Measurements from ENCODE around the gene SKI.
"Not testable (repeated sequence)": the region's sequence is repeated elsewhere in the genome, so short reads cannot be mapped to it uniquely, and the experiment has no call there.

SKI gene

DNA sequence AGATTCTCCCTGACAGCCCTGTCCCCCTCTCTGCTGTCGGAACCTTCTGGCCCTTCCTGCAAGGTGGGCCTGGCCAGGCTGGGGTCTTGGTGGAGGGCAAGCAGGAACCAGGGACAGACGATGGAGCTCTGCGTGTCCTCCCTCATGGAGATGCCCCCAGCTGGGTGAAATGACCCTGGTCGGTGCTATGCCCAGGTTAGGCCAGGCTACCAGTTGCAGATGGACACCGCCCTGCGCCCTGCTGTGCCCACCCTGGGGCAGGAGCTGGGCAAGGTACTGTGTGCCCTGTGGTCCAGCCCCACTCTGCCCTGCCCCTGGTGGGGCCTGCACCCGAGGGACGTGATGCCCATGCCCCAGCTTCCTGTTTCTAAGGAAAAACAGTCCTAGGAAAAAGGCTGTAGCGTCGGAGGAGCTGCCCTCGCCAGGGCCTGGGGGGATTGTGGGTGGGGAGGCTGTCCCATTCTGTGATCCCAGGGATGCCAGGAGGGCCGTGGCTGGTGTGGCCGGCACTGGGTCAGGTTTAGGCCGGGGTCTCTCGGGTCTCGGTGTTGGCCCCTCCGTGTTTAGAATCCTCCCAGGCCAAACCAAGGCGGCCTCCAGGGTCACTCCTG is 85.6 kb downstream of the SKI start:
- no peak for DNase-seq

DNA sequence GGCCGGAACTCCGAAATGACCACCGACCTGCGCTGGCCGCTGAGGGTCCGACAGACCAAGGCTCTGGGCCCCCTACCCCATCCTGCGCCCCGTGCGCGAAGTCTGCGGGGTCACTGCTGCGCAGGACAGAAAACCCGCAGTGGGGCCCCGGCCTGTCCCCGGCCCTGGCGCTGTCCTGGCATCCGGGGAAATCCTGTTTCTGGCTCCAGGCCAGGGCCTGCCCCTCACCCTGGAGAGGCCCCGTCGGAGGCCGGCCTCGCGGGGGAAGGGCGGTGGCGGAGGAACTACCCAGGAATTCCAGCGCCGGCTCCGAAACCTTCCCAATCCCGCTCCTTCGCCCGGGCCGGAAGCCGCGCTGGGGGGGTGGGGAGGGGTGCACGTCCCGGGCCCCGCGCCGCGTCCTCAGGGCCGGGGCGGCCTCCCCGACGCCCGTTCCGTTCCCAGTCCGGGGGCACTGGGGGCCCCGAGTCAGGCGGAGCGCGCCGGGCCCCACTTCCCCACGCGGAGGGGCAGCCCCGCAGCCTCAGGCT is 86.2 kb downstream of the SKI start:
- no peak for DNase-seq

DNA sequence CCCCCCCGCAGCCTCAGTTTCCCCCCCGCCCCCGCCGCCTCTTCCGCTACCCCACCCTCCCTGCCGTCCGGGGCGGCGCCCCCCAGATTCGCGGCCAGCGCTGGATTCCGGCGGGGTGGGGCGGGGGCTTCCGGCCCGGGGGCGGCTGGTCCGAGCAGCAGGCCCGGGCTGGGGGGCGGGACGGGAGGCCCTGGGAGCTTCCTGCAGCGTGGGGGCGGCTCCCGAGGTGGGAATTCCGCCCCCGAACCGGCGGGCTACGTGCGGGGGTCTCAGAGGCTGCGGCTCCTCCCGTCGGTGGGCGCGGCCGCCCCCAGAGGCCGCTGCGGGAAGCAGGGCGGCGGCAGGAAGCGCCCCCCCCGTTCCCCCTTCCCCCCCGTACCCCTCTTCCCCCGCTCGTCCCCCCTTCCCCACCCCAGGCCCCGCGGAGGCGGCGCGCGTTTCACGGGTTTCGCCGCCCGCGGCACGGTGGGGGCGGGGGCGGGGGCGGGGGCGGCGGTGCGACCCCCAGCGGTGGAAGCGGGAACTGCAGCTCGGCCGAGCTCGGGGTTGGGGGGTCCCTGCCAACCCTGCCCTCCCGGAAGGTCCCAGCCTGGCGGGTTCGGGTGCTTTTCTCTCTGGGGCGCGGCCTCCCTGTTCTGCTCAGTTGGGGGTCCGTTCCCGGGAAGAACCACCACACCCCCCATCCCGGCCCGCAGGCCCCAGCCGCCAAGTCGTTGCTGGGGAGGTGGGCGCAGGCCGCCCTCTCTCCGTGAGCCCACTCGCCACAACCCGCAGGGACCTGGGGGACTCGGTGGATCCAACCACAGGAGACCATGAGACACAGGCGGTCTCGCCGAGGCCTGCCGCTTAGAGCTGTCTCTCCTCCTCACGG is 86.9 kb downstream of the SKI start:
- no peak for DNase-seq

DNA sequence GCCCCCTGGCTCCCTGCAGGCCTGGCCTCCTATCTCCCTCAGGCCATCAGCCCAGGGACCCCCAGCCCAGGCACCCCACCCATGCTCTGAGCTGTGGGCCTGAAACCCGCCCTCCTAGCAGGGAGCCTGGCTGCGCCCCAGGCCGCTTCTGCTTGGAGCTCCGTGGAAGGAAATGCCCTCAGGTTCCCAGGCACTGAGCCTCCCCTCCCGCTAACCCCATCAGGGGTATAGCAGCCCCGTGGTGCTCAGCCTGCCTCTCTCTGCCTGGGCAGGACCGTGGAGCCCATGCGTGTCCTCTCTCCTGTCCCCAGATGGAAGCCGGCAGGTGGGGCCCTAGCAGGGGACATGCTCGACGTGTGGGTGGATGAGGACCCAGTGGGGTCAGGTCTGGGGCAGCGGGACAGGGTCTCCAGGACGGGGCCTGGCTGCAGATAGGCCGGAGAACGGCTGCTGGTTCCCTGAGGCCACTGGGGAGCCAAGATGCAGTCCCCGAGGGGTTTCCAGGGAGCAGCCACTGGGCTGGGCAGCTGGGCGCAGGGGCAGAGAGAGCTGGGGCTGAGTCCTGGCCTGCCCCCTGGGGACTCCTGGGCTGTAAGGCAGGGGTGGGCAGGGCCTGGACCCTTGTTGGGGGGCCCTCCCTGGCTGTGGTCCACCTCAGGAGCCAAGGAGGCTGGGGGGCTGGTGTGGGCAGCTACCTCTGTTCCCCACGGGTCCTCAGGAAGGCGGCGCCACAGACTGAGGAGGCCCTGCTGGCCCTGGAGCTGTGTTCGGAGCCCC is 87.7 kb downstream of the SKI start:
- DNase-seq, result no peak

DNA sequence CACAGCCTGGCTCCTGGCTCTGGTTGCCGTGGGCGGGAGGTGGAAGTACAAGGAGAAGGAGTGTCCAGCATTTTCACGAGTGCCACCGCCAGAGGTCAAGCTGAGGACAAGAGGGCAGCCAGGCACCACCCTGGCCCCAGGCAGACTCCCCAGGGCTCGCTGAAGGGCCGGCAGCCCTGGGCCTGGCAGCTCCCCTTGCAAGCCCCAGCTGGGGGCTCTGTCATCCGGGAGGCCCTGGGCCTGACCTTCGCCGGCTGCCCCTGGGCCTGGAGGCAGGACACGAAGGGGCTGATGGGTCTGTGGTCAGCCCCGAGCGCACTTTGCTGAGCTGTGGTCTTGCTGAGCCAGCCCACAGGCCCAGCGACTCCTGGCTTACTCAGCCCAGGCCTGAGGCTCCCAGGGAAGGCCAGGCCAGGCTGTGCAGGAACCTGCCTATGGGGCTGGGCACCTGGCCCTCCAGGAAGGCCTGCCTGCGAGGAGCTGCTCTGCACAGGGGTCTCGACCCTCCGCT is 88.4 kb downstream of the SKI start:
- no peak for DNase-seq

DNA sequence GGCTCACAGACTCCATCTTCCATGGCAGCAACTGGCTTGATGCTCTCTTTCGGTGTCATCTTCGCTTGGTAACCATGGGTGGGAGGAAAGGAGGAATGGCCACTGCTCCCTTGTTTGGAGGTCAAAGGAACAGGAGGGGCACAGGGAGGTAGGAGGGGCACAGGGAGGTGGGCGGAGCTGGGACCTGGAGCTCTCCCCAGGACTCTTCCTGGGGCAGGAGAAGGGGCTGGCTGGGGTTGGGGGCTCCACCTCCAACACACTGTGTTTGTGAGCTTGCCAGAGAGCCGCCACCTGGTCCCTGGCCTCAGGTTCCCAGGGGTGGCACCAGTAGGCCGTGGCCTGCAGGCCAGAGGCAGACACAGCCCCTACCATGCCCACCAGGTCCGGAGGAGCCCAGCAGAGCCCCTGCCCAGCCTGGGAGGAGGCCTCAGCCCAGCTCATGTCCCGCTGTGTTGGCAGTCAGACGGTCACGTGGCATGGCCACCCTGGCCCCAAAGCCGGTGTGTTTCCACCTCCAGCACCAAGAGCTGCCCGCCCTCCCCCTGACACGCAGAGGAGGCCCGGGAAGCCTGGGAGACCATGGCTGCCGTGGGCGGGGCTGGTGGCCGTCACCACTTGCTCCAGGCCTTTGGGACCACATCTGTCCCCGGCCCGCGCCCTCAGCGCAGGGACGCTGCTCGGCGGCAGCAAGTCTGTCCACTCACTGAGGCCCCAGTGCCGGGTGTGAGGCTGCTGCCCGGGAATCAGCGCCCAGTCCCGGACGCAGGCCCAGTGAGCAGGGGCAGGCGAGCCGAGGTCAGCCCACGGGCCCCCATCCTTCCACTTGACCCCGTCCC is 89.3 kb downstream of the SKI start:
- DNase-seq, result no peak

DNA sequence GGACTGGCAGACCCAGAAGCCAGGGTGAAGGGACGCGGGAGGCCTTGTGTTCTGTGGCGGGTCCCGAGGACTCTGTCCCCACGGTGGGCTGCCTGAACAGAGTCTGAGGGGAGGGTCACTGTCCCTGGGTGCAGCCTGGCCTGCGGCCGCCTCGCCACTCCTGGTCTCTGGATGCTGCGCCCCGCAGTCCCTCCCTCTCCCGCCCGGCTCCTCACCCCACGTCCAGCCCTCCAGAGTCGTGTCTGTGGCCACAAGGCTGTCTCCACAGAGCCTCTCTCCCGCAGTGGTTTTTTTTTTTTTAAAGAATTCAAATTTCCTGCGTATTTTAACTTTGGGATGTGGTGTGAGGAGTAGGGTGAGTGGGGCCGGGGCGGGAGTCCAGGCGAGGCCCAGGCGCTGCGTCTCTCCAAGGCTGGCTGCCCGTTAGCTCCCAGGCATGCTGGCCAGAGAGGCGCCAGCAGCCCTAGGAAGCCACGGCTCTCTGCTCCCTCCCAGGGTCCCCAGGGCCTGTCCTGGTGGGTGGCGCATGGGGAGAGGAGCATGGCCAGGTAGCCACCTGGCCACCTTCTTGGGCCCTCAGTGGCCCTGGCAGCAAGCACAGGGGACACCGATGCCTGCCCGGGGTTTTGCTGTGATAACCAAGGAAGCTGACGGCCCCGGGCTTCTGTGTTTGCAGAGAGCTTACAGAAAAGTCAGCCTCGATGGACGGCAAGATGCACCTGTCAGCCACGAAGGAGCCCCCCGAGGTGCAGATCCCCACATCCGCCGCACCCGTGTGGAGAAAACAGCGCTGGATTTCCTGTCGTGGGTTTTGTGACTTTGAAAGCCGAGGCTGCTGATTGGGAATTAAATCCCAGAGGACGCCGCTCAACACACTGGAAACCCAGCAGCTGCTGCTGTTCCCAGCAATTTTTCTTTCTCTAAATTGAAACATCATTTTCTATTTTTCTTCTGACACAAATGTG is 90.5 kb downstream of the SKI start:
- no peak for DNase-seq

DNA sequence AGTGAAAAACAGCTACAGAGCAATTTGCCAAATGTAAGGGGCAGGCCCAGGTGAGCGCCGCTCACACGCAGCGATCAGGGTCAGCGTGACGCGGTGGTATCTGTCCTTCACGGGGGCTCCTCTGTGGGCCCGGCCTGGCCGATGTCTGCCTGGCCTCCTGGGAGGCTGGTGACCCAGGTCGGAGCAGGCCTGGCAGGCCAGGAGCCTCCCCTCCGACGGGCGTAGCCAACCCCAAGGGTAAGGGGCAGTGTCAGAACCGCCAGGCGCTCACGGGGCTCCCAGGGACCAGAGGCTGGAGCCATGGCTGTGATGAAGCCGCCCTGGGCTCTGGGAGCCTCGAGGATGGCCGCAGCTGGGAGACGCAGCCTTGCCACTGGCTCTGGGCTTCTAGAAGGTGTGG is 91.2 kb downstream of the SKI start:
- no peak for DNase-seq

DNA sequence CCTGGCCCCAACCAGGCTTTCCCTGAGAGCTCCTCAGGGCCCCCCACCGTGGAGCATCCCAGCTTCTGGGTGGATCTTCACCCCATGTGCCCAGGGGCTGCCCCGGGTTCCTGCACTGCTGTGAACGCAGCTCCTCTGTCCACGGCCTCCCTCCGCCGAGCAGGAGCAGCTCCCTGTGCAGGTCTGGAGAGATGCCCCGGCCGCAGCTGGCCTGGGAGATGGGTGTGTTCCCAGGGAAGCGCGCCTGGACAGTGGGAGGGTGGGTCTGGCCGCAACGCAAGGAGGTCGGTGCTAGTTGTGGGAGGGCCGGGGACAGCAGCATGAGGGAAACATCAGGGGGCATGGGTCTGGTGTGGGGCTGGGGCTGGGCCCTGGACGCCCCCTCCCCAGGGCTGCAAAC is 91.9 kb downstream of the SKI start:
- no peak for DNase-seq

DNA sequence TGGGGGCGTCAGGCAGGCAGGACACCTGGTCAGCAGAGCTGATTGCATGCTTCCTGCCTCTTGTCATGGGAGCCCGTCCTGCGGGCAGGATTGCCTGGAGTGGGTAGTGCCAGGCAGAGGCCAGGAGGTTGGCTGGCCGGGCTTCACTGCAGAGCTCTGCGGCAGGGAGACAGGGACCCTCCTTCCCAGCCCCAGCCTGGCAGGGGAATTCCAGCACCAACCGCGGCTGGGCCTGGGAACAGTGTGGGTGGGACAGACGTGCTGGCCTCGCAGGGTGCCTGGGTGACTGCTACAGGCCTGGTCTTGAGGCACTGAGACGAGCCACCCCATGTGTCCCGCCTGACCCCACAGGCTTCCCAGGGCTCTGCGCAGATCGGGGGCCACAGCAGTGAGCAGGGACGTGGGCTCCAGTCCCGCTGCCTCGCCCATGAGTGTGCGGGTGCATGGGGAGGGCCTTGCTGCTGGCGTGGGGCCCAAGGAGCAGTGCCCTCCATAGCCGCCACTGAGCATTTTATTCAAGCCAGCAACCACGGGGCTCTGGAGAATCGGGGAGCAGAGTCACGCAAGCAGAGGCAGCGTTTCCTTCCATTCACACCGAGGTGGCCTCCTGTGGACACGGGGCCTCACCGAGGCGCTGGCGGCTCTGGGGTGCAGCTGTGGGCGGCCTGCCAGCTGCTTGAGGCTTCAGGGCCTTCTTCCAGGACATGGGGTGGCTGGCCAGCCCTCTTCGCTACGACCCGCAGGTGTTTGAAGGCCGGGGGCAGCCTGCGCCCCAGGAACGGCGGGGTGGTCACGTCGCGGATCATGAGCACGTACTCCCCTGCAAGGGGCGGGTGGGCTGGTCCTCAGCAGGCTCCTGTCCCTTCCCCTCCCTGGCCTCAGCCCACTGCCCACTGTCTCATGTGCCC is 92.9 kb downstream of the SKI start:
- no peak for DNase-seq

DNA sequence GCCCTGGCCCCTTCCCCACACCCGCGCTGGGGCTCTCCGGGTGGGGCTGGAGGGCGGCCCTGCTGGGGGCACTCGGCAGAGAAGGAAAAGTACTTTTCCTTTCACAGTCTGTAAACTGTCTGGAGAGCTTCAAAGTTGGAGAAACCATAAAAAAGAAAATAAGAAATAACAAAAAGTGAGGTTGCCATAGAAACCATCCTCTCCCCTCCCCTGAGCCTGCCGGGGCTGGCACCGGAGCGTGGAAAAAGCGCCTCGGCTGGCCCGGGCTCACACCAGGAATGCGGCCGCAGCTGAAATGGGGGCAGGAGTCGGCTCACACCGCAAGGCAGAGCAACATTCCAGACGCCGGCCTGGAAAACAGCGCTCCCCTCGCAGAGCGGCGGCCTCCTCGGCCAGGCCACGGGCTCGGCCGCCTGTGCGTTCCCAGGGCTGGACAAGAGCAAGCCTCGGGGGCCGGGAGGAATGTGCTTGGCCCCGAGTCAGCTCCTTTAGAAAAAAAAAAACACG is 94.0 kb downstream of the SKI start:
- DNase-seq, result no peak

DNA sequence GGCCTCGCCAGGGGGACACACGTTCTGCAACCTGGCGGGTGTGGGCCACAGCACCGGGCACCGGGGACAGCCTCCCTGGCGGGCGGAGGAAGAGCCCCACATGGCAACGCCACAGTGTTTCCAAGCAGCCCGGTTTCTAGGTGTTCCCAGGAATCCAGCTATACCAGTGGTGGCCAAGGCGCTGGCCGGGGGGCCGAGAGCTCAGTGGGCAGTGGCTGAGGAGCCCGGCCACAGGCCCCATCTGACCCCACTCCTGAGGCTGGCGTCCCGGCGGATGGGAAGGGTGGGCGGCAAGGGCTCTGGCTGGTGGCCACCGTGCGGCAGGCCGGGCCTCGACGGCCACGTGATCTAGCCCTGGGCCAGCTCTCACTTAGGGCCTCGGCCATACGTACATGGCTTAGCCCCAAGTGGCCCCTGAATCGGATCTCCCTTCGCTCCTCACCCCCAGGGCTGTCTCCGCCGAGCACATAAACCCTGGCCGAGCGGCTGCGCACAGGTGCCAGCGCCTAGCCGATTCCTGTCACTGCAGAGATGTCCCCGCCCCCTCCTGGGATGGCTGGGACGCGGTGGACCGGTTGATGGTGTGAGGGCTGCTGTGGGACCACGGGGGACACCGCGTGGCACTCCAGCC is 94.6 kb downstream of the SKI start:
- DNase-seq, result no peak

DNA sequence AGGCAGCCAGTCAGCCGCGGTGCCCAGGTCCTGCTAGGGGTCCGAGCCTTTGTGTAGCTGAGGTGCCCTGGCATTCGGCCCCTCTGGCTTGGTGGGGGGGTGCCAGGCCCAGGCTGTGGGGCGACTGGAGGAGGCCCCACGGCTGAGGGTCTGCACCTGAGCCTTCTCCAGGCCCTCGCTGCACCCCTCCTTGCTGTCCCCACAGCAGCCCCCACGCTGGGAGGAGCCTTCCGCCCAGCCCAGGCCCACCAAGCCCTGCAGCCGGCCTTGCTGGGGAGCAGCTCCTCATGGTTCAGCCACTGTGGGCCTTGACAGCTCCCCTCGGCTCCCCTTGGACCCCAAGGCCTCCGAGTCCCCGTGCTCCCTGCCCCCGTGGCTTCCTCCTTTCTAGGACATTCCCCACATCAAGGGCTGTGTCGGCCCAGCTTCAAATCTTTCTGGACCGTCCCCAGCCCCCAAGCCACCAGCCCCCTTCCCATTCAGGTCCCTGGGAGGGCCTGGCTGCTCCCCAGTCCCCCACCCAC is 95.4 kb downstream of the SKI start:
- DNase-seq, result no peak

DNA sequence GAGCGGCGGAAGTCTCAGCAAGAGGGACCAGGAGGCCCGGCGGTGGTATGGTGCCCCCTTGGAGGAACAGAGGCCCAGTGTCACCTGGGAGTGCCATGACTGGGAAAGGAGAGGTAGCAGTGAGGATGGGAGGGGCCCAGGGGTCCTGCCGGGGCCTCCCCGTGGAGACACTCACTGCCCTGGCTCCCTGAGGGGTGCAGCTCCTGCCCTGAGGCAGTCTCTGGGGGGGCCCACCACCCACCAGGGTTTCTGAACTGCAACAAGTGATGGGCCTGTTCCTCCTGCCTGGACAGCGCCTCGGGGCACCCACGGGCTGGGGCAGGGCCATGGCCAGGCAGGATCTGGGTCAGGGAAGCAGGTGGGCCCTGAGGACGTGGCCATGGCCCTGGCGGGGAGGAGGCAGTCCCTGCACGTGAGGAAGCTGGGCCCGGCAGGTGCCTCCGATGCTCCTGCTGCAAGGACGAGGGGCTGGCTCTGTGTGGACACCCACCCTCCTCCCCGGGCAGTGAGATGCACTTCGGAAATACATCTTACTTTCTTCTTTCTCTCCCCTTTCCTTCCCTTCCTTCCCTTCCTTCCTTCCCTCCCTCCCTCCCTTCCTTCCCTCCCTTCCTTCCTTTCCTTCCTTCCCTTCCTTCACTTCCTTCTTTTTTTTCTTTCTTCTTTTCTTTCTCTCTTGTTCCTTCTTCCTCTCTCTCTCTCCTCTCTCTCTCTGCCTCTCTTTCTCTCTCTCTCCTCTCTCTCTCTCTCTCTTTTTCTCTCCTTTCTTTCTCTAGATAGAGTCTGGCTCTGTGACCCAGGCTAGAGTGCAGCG is 96.6 kb downstream of the SKI start:
- no peak for DNase-seq

DNA sequence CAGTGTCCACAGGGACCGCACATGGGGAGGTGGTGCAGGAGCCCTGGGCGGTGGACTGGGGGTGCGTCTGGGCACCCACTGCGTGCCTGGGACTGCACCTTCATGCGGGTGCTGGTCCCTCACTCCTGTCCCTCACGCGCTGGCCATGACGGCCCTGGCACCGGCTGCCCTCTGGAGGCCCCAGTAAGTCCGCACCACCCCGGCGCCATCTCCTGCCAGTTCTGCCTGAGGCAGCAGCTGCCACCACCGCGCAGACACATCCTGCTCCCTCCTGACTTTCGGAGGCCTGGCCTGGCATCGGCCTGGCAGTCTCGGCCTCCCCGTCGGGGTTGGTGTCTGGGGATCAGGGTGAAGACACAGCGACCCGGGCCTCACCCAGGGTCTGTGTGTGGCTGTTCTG is 98.4 kb downstream of the SKI start:
- DNase-seq, result no peak

DNA sequence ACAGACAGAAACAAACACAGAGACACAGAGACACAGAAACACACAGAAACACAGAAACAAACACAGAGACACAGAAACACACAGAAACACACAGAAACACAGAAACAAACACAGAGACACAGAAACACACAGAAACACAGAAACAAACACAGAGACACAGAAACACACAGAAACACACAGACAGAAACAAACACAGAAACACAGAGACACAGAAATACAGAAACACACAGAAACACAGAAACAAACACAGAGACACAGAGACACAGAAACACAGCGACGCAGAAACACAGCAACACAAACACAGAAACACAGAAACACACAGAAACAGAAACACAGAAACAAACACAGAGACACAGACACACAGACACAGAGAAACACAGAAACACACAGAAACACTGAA is 99.0 kb downstream of the SKI start:
- DNase-seq, result not testable (repeated sequence)

DNA sequence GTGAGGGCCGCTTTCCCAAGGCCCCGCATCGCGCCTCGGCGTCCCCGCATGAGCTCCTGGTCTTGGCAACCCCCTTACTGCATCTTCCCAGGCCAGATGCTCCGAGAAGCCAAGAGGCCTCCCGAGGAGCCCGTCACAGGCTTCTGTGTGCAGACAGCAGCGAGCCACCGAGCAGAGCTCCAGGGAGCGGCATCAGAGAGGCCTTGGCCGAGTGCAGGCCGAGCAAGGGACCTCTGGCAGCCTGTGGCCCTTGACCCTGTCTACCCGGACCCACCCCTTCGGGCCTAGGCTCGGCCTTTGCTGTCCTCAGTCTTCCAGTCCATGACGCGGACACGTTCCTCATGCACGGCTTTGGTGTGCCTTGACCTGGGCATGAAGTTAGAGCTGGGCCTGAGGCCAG is 99.7 kb downstream of the SKI start:
- no peak for DNase-seq

All from NCI-H526 treated with DMSO at 0.1 percent for 48 hours (cell line).